Measurements from ENCODE around the gene MYCBP2. TPM values are rescaled to one million over a fixed set of nuclear protein-coding genes. Genes with fewer than 3 reads are reported as not detected.

MYCBP2 gene
- total RNA-seq, 4 donors from 2014 or later, result 69.7 to 133 (median 116) TPM

GRCh38 chr13:77124423-77124822, 202.5 kb downstream of the MYCBP2 start:
- intact Hi-C loops (cut with DNase I; ENCODE audit: low total_unique reads), result no loop called here

DNA sequence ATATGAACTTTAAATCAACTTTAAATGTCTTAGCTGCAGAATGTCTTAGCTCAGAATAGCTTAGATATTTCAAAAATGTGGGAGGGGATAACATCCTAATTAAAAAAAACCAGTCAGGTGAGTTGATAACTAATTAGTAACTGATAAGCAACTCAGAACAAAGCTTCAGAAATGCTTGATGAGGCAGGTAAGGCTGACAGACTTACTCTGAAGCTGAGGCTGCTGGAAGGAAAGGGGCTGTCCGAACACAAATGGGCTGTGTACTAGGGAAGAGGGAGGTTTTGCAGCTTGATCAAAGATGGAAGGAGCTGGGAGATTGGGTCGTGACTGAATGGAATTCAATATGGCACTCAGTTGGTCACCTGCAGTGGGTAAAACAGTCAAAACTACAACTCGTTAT, 208.8 kb downstream of the MYCBP2 start:
- TF ChIP-seq POLR2A (IDR thresholded peaks at IDR 0.05), result no peak
- TF ChIP-seq, protein P1, sequence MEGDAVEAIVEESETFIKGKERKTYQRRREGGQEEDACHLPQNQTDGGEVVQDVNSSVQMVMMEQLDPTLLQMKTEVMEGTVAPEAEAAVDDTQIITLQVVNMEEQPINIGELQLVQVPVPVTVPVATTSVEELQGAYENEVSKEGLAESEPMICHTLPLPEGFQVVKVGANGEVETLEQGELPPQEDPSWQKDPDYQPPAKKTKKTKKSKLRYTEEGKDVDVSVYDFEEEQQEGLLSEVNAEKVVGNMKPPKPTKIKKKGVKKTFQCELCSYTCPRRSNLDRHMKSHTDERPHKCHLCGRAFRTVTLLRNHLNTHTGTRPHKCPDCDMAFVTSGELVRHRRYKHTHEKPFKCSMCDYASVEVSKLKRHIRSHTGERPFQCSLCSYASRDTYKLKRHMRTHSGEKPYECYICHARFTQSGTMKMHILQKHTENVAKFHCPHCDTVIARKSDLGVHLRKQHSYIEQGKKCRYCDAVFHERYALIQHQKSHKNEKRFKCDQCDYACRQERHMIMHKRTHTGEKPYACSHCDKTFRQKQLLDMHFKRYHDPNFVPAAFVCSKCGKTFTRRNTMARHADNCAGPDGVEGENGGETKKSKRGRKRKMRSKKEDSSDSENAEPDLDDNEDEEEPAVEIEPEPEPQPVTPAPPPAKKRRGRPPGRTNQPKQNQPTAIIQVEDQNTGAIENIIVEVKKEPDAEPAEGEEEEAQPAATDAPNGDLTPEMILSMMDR (IDR thresholded peaks at IDR 0.05), result no peak
- no peaks in the 10 kb centered on the region for H3K36me3 ChIP-seq
- intact Hi-C loops (cut with DNase I; ENCODE audit: low total_unique reads), result no loop called here
- no peaks in the 10 kb centered on the region for H3K4me1 ChIP-seq
- no peaks in the 10 kb centered on the region for H3K9me3 ChIP-seq
- no peak overlapping the region for H3K27ac ChIP-seq
- no peak overlapping the region for H3K4me3 ChIP-seq
- no peak for DNase-seq
- no peaks in the 10 kb centered on the region for H3K27me3 ChIP-seq

More at GRCh38 chr13:77124423-77124822, 202.5 kb downstream of the MYCBP2 start:
- no peak for DNase-seq
- Histone ChIP-seq H3K27ac (no peak overlapping the region), H3K4me1 (no peaks in the 10 kb centered on the region), H3K9me3 (no peaks in the 10 kb centered on the region), H3K27me3 (no peaks in the 10 kb centered on the region), H3K4me3 (no peak overlapping the region), H3K36me3 (no peaks in the 10 kb centered on the region)
- no peak for TF ChIP-seq POLR2A (IDR thresholded peaks at IDR 0.05)
- TF ChIP-seq, protein P1 (IDR thresholded peaks at IDR 0.05), result no peak

DNA sequence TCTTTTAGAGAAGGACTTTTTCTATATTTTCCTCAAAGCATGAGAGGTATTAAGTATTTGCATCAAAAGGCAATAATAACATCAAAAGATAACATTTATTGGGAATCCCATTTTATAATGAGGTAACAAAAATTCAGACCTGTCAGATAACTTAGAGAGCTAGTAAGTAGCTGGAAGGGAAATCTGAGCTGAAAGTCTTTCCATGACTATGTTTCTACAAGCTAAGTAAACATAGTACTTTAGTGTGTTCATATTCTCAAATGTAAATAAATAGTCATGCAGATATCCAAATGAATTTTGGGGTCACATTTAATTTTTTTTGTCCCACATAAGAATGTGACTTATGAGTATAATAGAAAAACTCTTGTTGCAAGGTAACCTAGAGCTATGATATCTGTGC, 212.6 kb downstream of the MYCBP2 start:
- no peak for TF ChIP-seq POLR2A (IDR thresholded peaks at IDR 0.05)
- TF ChIP-seq, protein P1 (IDR thresholded peaks at IDR 0.05), result no peak
- intact Hi-C loops (cut with DNase I; ENCODE audit: low total_unique reads), result no loop called here
- H3K36me3 ChIP-seq, result no peaks in the 10 kb centered on the region
- H3K27me3 ChIP-seq, result no peaks in the 10 kb centered on the region
- H3K4me1 ChIP-seq, result no peaks in the 10 kb centered on the region
- H3K27ac ChIP-seq, result no peak overlapping the region
- no peak overlapping the region for H3K4me3 ChIP-seq
- no peaks in the 10 kb centered on the region for H3K9me3 ChIP-seq
- DNase-seq, result no peak

DNA sequence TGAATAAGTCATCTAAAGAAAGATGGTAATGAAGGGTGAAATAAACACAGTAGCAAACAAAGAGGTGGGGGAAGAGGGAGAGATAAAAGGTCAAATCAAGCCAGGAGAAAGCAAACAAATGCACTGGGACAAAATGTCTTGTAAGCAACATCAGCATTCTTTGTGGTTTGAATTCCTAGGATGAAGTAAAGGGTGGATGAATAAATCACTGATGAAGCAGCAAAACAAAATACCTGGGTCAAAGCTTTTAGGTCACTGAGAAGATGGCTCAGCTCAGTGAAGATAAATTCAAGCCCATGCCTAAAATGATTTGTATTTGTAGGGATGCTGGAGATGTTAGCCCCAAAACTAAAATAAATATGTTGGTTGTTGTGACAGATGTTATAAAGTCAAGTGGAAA, 213.4 kb downstream of the MYCBP2 start:
- Histone ChIP-seq H3K27me3 (no peaks in the 10 kb centered on the region), H3K4me3 (no peak overlapping the region), H3K36me3 (no peaks in the 10 kb centered on the region), H3K4me1 (no peaks in the 10 kb centered on the region), H3K9me3 (no peaks in the 10 kb centered on the region), H3K27ac (no peak overlapping the region)
- TF ChIP-seq, protein P1 (IDR thresholded peaks at IDR 0.05), result no peak
- no peak for TF ChIP-seq POLR2A (IDR thresholded peaks at IDR 0.05)
- DNase-seq, result no peak
- intact Hi-C loops (cut with DNase I; ENCODE audit: low total_unique reads), result no loop called here

GRCh38 chr13:77105051-77105450, 221.8 kb downstream of the MYCBP2 start:
- Histone ChIP-seq H3K27ac (no peak overlapping the region), H3K4me3 (no peak overlapping the region), H3K9me3 (no peaks in the 10 kb centered on the region), H3K4me1 (no peaks in the 10 kb centered on the region), H3K36me3 (no peaks in the 10 kb centered on the region), H3K27me3 (no peaks in the 10 kb centered on the region)
- intact Hi-C loops (cut with DNase I; ENCODE audit: low total_unique reads), result no loop called here
- TF ChIP-seq, protein P1 (IDR thresholded peaks at IDR 0.05), result no peak
- no peak for TF ChIP-seq POLR2A (IDR thresholded peaks at IDR 0.05)
- no peak for DNase-seq
